ENCODE results near the gene BPIFB3. TPM values are rescaled to one million over a fixed set of nuclear protein-coding genes. Genes with fewer than 3 reads are reported as not detected.
A peak's percentile ranks its signal among the peaks of the same experiment; 100 is the strongest.
"Not testable (repeated sequence)": the region's sequence is repeated elsewhere in the genome, so short reads cannot be mapped to it uniquely, and the experiment has no call there.

Gene BPIFB3
- total RNA-seq, 1 donor from 2014 or later, result not detected

DNA sequence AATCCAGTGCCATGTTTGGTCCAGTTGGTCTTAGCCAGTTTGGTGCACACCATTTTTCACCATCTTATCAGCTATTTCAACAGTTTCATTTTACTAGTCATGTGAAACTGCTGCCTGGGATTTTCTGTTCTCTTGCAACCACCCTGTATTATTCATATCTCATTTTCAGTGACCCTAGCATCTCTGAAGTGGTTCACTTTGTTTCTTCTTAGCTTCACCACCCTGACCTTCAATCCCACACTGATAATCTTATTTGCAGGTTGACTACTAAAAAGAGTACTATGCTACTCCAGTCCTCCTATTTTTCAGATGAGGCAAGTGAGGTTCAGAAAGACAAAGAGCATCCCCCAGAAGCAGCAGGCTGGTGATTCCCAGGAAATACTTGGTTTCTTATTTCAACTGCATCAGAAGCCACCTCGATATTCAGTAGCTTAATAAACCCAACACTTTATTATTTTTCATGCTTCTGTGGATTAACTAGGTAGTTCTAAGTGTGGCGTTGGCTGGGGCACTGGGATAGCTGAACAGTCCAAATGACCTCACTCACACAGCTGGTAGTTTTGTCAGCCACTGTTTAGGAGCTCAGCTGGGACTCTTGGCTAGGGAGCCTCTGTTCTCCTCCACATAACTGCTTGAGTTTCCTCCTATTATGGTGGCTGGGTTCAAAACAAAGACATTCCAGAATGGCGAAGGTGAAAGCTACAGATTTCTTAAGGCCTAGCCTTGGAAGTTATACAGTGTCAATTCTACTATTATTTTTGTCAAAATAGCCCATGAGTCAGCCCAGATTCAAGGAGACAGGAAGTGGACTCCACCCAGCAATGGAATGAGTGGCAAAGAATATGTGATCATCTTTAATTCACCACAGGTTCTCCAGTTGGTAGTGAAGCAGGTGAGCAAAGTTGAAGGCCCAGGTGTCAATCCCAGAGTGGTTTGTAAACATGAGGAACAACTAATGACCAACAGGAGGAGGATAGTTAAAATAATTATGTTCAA, 66.3 kb downstream of the BPIFB3 start:
- Mint-ChIP-seq H3K27me3 (peaks cover 24% of the 10 kb centered on the region), H3K36me3 (no peaks in the 10 kb centered on the region), H3K9me3 (peaks cover 5% of the 10 kb centered on the region), H3K4me1 (ENCODE audit: unreplicated experiment) (no peaks in the 10 kb centered on the region), H3K27ac (no peak overlapping the region), H3K4me3 (no peak overlapping the region)
- no peak for DNase-seq (ENCODE audit: extremely low spot score, unreplicated experiment)
- TF ChIP-seq, protein P1, sequence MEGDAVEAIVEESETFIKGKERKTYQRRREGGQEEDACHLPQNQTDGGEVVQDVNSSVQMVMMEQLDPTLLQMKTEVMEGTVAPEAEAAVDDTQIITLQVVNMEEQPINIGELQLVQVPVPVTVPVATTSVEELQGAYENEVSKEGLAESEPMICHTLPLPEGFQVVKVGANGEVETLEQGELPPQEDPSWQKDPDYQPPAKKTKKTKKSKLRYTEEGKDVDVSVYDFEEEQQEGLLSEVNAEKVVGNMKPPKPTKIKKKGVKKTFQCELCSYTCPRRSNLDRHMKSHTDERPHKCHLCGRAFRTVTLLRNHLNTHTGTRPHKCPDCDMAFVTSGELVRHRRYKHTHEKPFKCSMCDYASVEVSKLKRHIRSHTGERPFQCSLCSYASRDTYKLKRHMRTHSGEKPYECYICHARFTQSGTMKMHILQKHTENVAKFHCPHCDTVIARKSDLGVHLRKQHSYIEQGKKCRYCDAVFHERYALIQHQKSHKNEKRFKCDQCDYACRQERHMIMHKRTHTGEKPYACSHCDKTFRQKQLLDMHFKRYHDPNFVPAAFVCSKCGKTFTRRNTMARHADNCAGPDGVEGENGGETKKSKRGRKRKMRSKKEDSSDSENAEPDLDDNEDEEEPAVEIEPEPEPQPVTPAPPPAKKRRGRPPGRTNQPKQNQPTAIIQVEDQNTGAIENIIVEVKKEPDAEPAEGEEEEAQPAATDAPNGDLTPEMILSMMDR (conservative IDR thresholded peaks at IDR 0.05), result no peak

DNA sequence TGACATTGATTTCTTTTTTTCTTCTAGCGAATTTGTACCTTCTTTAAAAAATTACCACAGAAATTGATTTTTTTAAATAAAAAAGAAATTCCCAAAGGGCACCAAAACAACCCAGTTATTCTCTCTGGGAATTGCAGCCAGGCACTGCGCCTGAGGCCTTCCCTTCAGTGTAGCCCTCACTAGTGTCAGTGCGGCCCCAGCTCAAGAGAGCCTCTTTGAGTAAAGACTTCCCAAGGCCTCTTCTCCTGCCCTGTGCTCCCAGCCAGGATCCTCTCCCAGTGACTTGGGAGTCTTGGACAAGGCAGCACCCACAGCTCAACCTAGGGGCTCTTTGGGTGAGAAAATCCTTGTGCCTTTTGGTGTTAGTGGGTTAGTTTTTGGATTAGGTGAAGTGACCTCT, 67.2 kb downstream of the BPIFB3 start:
- peak; percentile 58 for DNase-seq (ENCODE audit: extremely low spot score, unreplicated experiment)
- no peak overlapping the region for H3K4me3 Mint-ChIP-seq
- peaks cover 32% of the 10 kb centered on the region for H3K27me3 Mint-ChIP-seq
- H3K36me3 Mint-ChIP-seq, result no peaks in the 10 kb centered on the region
- TF ChIP-seq, protein P1 (conservative IDR thresholded peaks at IDR 0.05), result no peak
- no peak overlapping the region for H3K27ac Mint-ChIP-seq
- no peaks in the 10 kb centered on the region for H3K4me1 Mint-ChIP-seq (ENCODE audit: unreplicated experiment)
- H3K9me3 Mint-ChIP-seq, result peaks cover 5% of the 10 kb centered on the region

GRCh38 chr20:33122297-33122696, 68.6 kb downstream of the BPIFB3 start:
- not testable (repeated sequence) for H3K36me3 Mint-ChIP-seq; H3K4me1 Mint-ChIP-seq (ENCODE audit: unreplicated experiment); H3K27ac Mint-ChIP-seq; H3K4me3 Mint-ChIP-seq; H3K9me3 Mint-ChIP-seq
- peak; percentile 60 for DNase-seq (ENCODE audit: extremely low spot score, unreplicated experiment)
- H3K27me3 Mint-ChIP-seq, result peaks cover 37% of the 10 kb centered on the region

Other genes with a start within 250 kb of the BPIFB3 start
- gene MAPRE1, start 233.9 kb upstream of the BPIFB3 start, total RNA-seq (ENCODE audit: low replicate concordance), result 144 and 189 TPM in 2 replicates
- 0.07 and 0.97 TPM in 2 replicates for gene EFCAB8, start 195.0 kb upstream of the BPIFB3 start, total RNA-seq (ENCODE audit: low replicate concordance)
- not detected in 2 replicates for gene SUN5, start 49.5 kb upstream of the BPIFB3 start, total RNA-seq (ENCODE audit: low replicate concordance)
- 0.22 TPM in 1 of 2 replicates, not detected in the other for gene BPIFB2, start 46.2 kb upstream of the BPIFB3 start, total RNA-seq (ENCODE audit: low replicate concordance)
- gene BPIFB6, start 22.3 kb upstream of the BPIFB3 start, total RNA-seq (ENCODE audit: low replicate concordance), result not detected in 2 replicates
- not detected in 2 replicates for gene BPIFB4, start 25.7 kb downstream of the BPIFB3 start, total RNA-seq (ENCODE audit: low replicate concordance)
- gene BPIFA2, start 114.3 kb downstream of the BPIFB3 start, total RNA-seq (ENCODE audit: low replicate concordance), result not detected in 2 replicates
- not detected in 2 replicates for gene BPIFA3, start 163.4 kb downstream of the BPIFB3 start, total RNA-seq (ENCODE audit: low replicate concordance)
- gene BPIFA1, start 182.1 kb downstream of the BPIFB3 start, total RNA-seq (ENCODE audit: low replicate concordance), result 0.69 and 0.97 TPM in 2 replicates
- gene BPIFB1, start 229.3 kb downstream of the BPIFB3 start, total RNA-seq (ENCODE audit: low replicate concordance), result 1.8 and 10.9 TPM in 2 replicates